ENCODE measurements around the gene RHCE. TPM values are rescaled to one million over a fixed set of nuclear protein-coding genes. Genes with fewer than 3 reads are reported as not detected.
A peak's percentile ranks its signal among the peaks of the same experiment; 100 is the strongest.
"Not testable (repeated sequence)": the region's sequence is repeated elsewhere in the genome, so short reads cannot be mapped to it uniquely, and the experiment has no call there.

The RHCE gene
- total RNA-seq, 4 donors from 2014 or later, result 0.33 to 1.5 (median 0.39) TPM; not detected in 1

- Histone ChIP-seq H3K27me3 (no peaks in the 10 kb centered on the region), H3K27ac (no peak overlapping the region)
- intact Hi-C loops (cut with DNase I), result no loop called here
Observed at GRCh38 chr1:25369241-25369640, 51.4 kb downstream of the RHCE start.

GRCh38 chr1:25362634-25363559 is 57.7 kb downstream of the RHCE start:
- no CpG with 5 or more reads among the region's 17 CpGs for WGBS, 2 donors
- H3K4me1 ChIP-seq; H3K27ac ChIP-seq; H3K27me3 ChIP-seq; intact Hi-C loops (cut with DNase I); H3K4me3 ChIP-seq (replicated peaks in 1 of 3); DNase-seq; H3K36me3 ChIP-seq; H3K9me3 ChIP-seq: not testable (repeated sequence)

More at GRCh38 chr1:25369241-25369640, 51.4 kb downstream of the RHCE start:
- DNase-seq, result no peak
- no peaks in the 10 kb centered on the region for H3K36me3 ChIP-seq
- H3K9me3 ChIP-seq, result no peaks in the 10 kb centered on the region
- WGBS, 2 donors, result 83 to 85% methylated on average over 4 of the region's 4 CpGs
- no peaks in the 10 kb centered on the region for H3K4me1 ChIP-seq
- H3K4me3 ChIP-seq (replicated peaks in 1 of 3), result no peak overlapping the region
- TF ChIP-seq CTCF (IDR thresholded peaks at IDR 0.05) (no peak), POLR2A (IDR thresholded peaks at IDR 0.05) (no peak)

- TF ChIP-seq POLR2A (IDR thresholded peaks at IDR 0.05) (no peak), CTCF (IDR thresholded peaks at IDR 0.05) (no peak)
- H3K36me3 ChIP-seq, result peaks cover 0 to 2% of the 10 kb centered on the region in 2 donors
- no peaks in the 10 kb centered on the region for H3K27me3 ChIP-seq
- DNase-seq, result no peak
- no peak overlapping the region for H3K4me3 ChIP-seq (replicated peaks in 1 of 3)
- intact Hi-C loops (cut with DNase I), result no loop called here
- peaks cover 4 to 8% of the 10 kb centered on the region in 2 donors for H3K4me1 ChIP-seq
- H3K27ac ChIP-seq, result peak overlapping the region in 2 of 3 donors; percentile 12 to 32
- H3K9me3 ChIP-seq, result no peaks in the 10 kb centered on the region
- WGBS, 2 donors, result 62 to 71% methylated on average over 2 of the region's 2 CpGs
Observed at GRCh38 chr1:25361901-25362300, 58.7 kb downstream of the RHCE start.

GRCh38 chr1:25360596-25361581 is 59.7 kb downstream of the RHCE start:
- peaks cover 0 to 6% of the 10 kb centered on the region in 2 donors for H3K36me3 ChIP-seq
- no peak overlapping the region for H3K4me3 ChIP-seq (replicated peaks in 1 of 3)
- WGBS, 2 donors, result 92 to 94% methylated on average over 7 of the region's 7 CpGs
- no peak for DNase-seq
- H3K27ac ChIP-seq, result peak overlapping the region in 1 of 3 donors; percentile 32
- H3K9me3 ChIP-seq, result no peaks in the 10 kb centered on the region
- peaks cover 4 to 8% of the 10 kb centered on the region in 2 donors for H3K4me1 ChIP-seq
- intact Hi-C loops (cut with DNase I), result no loop called here
- H3K27me3 ChIP-seq, result no peaks in the 10 kb centered on the region
- TF ChIP-seq POLR2A (IDR thresholded peaks at IDR 0.05) (no peak), CTCF (IDR thresholded peaks at IDR 0.05) (no peak)

GRCh38 chr1:25356848-25357247 is 63.8 kb downstream of the RHCE start:
- no peak overlapping the region for H3K4me3 ChIP-seq (replicated peaks in 1 of 3)
- no peaks in the 10 kb centered on the region for H3K27me3 ChIP-seq
- no peak for TF ChIP-seq POLR2A (IDR thresholded peaks at IDR 0.05)
- TF ChIP-seq CTCF (IDR thresholded peaks at IDR 0.05), result no peak
- H3K9me3 ChIP-seq, result no peaks in the 10 kb centered on the region
- 86 to 88% methylated on average over 1 of the region's 1 CpG for WGBS, 2 donors
- no peak for DNase-seq
- H3K27ac ChIP-seq, result no peak overlapping the region
- H3K4me1 ChIP-seq, result peaks cover 1 to 4% of the 10 kb centered on the region in 2 donors
- peaks cover 12 to 20% of the 10 kb centered on the region in 2 donors for H3K36me3 ChIP-seq
- intact Hi-C loops (cut with DNase I), result no loop called here
